CD14-positive monocyte (primary cell): ENCODE results near the gene NT5C3B. TPM values are rescaled to one million over a fixed set of nuclear protein-coding genes. Genes with fewer than 3 reads are reported as not detected.

ENCODE experiments used
- DNase-seq, 3 donors: peaks; one replicate each; pipeline ENCODE4 v3.0.0-alpha.2; 2011 to 2022
- H2AFZ ChIP-seq: 2 replicates; pipeline ENCODE4 v1.6.0; 2012; ENCODE audit warnings: mild to moderate bottlenecking, low read depth, low read length, inconsistent platforms; ENCODE audit not compliant: insufficient read depth, poor library complexity, severe bottlenecking
- H3K27ac ChIP-seq, 2 donors: 1 replicate in 1 of 2; 2 replicates in 1 of 2; pipeline ENCODE4 v1.5.1; 2012 to 2013; ENCODE audit warnings: low read length in 2 of 2, control low read depth in 1 of 2, inconsistent platforms in 1 of 2, low read depth in 1 of 2, mild to moderate bottlenecking in 1 of 2
- H3K27me3 ChIP-seq, 2 donors: one replicate each; pipeline versions ENCODE4 v1.6.0 to v1.6.1; 2011 to 2013; ENCODE audit warnings: low read length in 2 of 2; ENCODE audit not compliant: control insufficient read depth in 2 of 2, insufficient read depth in 2 of 2
- H3K36me3 ChIP-seq, 2 donors: replicated peaks in 1 of 2; 1 replicate in 1 of 2; 2 replicates in 1 of 2; pipeline versions ENCODE4 v1.5.1 to v1.6.1; 2012 to 2013; ENCODE audit warnings: low read length in 2 of 2, control low read depth in 1 of 2, inconsistent platforms in 1 of 2, mild to moderate bottlenecking in 1 of 2; ENCODE audit not compliant: insufficient read depth in 2 of 2, control insufficient read depth in 1 of 2
- H3K4me1 ChIP-seq, 2 donors: 1 replicate in 1 of 2; 2 replicates in 1 of 2; pipeline versions ENCODE4 v1.5.1 to v1.6.1; 2012 to 2013; ENCODE audit warnings: low read length in 2 of 2, control low read depth in 1 of 2, inconsistent platforms in 1 of 2, mild to moderate bottlenecking in 1 of 2, moderate library complexity in 1 of 2; ENCODE audit not compliant: insufficient read depth in 2 of 2, control insufficient read depth in 1 of 2
- H3K4me2 ChIP-seq: replicated peaks from 2 replicates; pipeline ENCODE3; 2012; ENCODE audit warnings: low read length, moderate library complexity, mild to moderate bottlenecking; ENCODE audit not compliant: poor library complexity, severe bottlenecking; ENCODE audit errors: extremely low read depth
- H3K4me3 ChIP-seq, 3 experiments: fragments of 200-600 bp in 1 of 3; sonication (generic) in 1 of 3; replicated peaks in 1 of 3; 1 replicate in 2 of 3; 2 replicates in 1 of 3; pipeline ENCODE4 v1.5.1; 2011 to 2013; ENCODE audit warnings: low read length in 3 of 3, mild to moderate bottlenecking in 3 of 3, control low read depth in 2 of 3, low read depth in 2 of 3, inconsistent platforms in 1 of 3, moderate library complexity in 1 of 3
- H3K79me2 ChIP-seq: 2 replicates; pipeline ENCODE4 v1.6.0; 2012; ENCODE audit warnings: mild to moderate bottlenecking, control low read depth, inconsistent platforms, low read length, moderate library complexity; ENCODE audit not compliant: insufficient read depth
- H3K9ac ChIP-seq: 2 replicates; pipeline ENCODE4 v1.6.0; 2017; ENCODE audit warnings: low read length, mild to moderate bottlenecking; ENCODE audit not compliant: insufficient read depth, poor library complexity, severe bottlenecking
- H3K9me3 ChIP-seq, 2 donors: replicated peaks in 1 of 2; 1 replicate in 1 of 2; 2 replicates in 1 of 2; pipeline versions ENCODE4 v1.5.1 to v1.6.1; 2012 to 2013; ENCODE audit warnings: low read length in 2 of 2, control low read depth in 1 of 2; ENCODE audit not compliant: control insufficient read depth in 1 of 2, insufficient read depth in 1 of 2
- H4K20me1 ChIP-seq: 2 replicates; pipeline ENCODE4 v1.6.0; 2012; ENCODE audit warnings: mild to moderate bottlenecking, low read length, control low read depth, moderate library complexity; ENCODE audit not compliant: insufficient read depth
- H3K27ac Mint-ChIP-seq, 7 donors: one replicate each; pipeline ENCODE4 v1.8.0; 2020; ENCODE audit warnings: mild to moderate bottlenecking in 7 of 7, mixed read lengths in 7 of 7, moderate library complexity in 6 of 7, inconsistent platforms in 2 of 7
- H3K27me3 Mint-ChIP-seq, 3 donors: one replicate each; pipeline ENCODE4 v1.8.0; 2021 to 2022; ENCODE audit warnings: low read depth in 3 of 3, mild to moderate bottlenecking in 3 of 3, mixed read lengths in 3 of 3, moderate library complexity in 3 of 3, inconsistent platforms in 1 of 3
- H3K36me3 Mint-ChIP-seq, 2 donors: one replicate each; pipeline ENCODE4 v1.8.0; 2020; ENCODE audit warnings: mixed read lengths in 2 of 2, inconsistent platforms in 1 of 2, mild to moderate bottlenecking in 1 of 2
- H3K4me1 Mint-ChIP-seq: one replicate; pipeline ENCODE4 v1.8.0; 2020; ENCODE audit warnings: mild to moderate bottlenecking, mixed read lengths
- H3K4me3 Mint-ChIP-seq, 2 donors: one replicate each; pipeline ENCODE4 v1.8.0; 2020; ENCODE audit warnings: mild to moderate bottlenecking in 2 of 2, mixed read lengths in 2 of 2, moderate library complexity in 1 of 2
- H3K9me3 Mint-ChIP-seq, 7 donors: one replicate each; pipeline ENCODE4 v1.8.0; 2020 to 2022; ENCODE audit warnings: mixed read lengths in 7 of 7, mild to moderate bottlenecking in 6 of 7, moderate library complexity in 6 of 7, inconsistent platforms in 2 of 7
- WGBS: methylation state at CpG from one replicate; pipeline ENCODE4 v1.1.5; 2013; ENCODE audit warnings: missing lambda C conversion rate; ENCODE audit not compliant: insufficient coverage; 5-methylcytosine and 5-hydroxymethylcytosine counted together
- intact Hi-C, 2 donors: fragments of 100-400 bp; cut with micrococcal nuclease; formaldehyde crosslinking; loops; one replicate each; pipeline versions ENCODE4 v1.15.0 to v1.15.1; 2023
- polyA plus RNA-seq, 3 donors: library from polyadenylated mRNA; depleted of rRNA in 1 of 3; unstranded in 2 of 3; stranded (reverse) in 1 of 3; fragments of 300-500 nt in 2 of 3; fragments of >200 nt in 1 of 3; fragmentation: Illumina TruSeq in 2 of 3; gene quantifications; 1 replicate in 2 of 3; 2 replicates in 1 of 3; pipeline ENCODE4 v1.2.3, GENCODE V29; 2012 to 2021
- TF ChIP-seq, protein P1 (sequence below): fragments of 200-600 bp; IDR thresholded peaks from one replicate; pipeline ENCODE4 v1.8.0; 2022; ENCODE audit warnings: antibody characterized with exemption, mild to moderate bottlenecking

The NT5C3B gene
- polyA plus RNA-seq, 3 donors = 11.5 to 14.2 (median 13.5) TPM

DNA sequence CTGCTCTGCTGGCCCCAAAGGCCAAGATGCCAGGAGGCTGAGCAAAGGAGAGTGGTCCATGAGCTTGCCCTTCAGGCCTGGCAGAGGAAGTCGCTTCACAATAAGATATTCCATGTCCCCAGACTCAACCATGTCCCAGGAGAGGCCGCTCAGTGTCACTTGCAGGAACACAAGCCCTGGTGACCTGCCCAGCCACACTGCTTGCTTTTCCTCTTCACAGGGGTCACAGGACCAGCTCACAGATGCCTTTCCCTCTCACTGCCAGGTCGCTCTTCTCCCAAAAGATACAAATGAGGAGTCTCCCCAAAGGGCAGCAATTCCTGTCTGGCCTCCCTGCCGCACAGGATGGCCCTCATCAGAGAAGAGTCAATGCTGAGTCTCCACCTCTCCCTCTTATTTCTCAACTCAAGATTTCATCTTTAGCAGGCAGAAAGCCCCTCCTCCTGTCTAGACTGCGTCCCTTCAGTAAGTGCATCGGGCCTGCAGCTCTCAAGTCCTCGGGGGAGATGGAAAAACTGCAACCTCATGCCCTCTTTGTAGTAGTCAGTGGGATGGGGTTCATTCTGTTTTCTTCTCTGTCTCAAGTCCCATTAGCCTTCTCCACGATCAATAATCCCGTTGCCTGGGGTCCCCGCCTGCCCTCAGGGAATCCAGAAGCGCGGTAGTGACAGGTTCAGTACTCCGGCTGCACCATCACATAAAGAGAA, 54.5 kb downstream of the NT5C3B start:
- H2AFZ ChIP-seq = no peak overlapping the region
- TF ChIP-seq, protein P1, sequence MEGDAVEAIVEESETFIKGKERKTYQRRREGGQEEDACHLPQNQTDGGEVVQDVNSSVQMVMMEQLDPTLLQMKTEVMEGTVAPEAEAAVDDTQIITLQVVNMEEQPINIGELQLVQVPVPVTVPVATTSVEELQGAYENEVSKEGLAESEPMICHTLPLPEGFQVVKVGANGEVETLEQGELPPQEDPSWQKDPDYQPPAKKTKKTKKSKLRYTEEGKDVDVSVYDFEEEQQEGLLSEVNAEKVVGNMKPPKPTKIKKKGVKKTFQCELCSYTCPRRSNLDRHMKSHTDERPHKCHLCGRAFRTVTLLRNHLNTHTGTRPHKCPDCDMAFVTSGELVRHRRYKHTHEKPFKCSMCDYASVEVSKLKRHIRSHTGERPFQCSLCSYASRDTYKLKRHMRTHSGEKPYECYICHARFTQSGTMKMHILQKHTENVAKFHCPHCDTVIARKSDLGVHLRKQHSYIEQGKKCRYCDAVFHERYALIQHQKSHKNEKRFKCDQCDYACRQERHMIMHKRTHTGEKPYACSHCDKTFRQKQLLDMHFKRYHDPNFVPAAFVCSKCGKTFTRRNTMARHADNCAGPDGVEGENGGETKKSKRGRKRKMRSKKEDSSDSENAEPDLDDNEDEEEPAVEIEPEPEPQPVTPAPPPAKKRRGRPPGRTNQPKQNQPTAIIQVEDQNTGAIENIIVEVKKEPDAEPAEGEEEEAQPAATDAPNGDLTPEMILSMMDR = no peak
- no peaks in the 10 kb centered on the region for H3K27me3 ChIP-seq
- no peak overlapping the region for H3K4me3 ChIP-seq
- H3K9me3 ChIP-seq = no peaks in the 10 kb centered on the region
- no peak overlapping the region for H3K27ac ChIP-seq
- no peak overlapping the region for H3K4me2 ChIP-seq
- Mint-ChIP-seq H3K27ac (peak overlapping the region in 2 of 7 donors; percentile 33 to 54), H3K4me3 (peak overlapping the region in 1 of 2 donors; percentile 56), H3K36me3 (peaks cover 2 to 4% of the 10 kb centered on the region in 2 donors), H3K9me3 (peaks cover 0 to 5% (median 0%) of the 10 kb centered on the region in 7 donors), H3K4me1 (peaks cover 63% of the 10 kb centered on the region), H3K27me3 (peaks cover 20 to 31% (median 24%) of the 10 kb centered on the region in 3 donors)
- H3K79me2 ChIP-seq = no peaks in the 10 kb centered on the region
- no peak for DNase-seq
- 91% methylated on average over 10 of the region's 13 CpGs for WGBS
- H3K9ac ChIP-seq = no peak overlapping the region
- peaks cover 52% of the 10 kb centered on the region for H4K20me1 ChIP-seq
- H3K4me1 ChIP-seq = peaks cover 73 to 75% of the 10 kb centered on the region in 2 donors
- H3K36me3 ChIP-seq = peaks cover 0 to 3% of the 10 kb centered on the region in 2 donors
- intact Hi-C loops = no loop called here

DNA sequence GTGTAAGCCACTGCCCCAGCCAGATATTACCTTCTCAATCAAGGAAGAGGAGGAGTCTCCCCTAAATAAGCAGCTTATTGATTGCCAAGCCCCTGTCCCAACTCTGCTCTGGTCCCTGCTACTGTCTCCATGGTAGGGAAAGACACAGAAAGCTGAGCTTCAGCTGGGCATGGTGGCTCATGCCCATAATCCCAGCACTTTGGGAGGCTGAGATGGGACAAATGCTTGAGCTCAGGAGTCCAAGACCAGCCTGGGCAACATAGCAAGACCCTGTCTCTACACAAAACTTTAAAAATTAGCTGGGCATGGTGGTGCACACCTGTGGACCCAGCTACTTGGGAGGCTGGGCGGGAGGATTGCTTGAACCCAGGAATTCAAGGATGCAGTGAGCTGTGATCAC, 56.1 kb downstream of the NT5C3B start:
- no peak overlapping the region for H3K4me3 ChIP-seq
- no peak for DNase-seq
- H3K27ac Mint-ChIP-seq = peak overlapping the region in 1 of 7 donors; percentile 95
- peaks cover 65% of the 10 kb centered on the region for H4K20me1 ChIP-seq
- H3K27me3 Mint-ChIP-seq = peaks cover 13 to 23% (median 22%) of the 10 kb centered on the region in 3 donors
- H3K4me1 ChIP-seq = peaks cover 59 to 62% of the 10 kb centered on the region in 2 donors
- H3K36me3 Mint-ChIP-seq = peaks cover 2 to 5% of the 10 kb centered on the region in 2 donors
- peak overlapping the region in 1 of 2 donors; percentile 61 for H3K27ac ChIP-seq
- H3K4me1 Mint-ChIP-seq = peaks cover 59% of the 10 kb centered on the region
- no peak overlapping the region for H3K4me3 Mint-ChIP-seq
- TF ChIP-seq, protein P1 = no peak
- no peak overlapping the region for H3K4me2 ChIP-seq
- intact Hi-C loops = no loop called here
- H3K36me3 ChIP-seq = peaks cover 0 to 10% of the 10 kb centered on the region in 2 donors
- H3K9ac ChIP-seq = no peak overlapping the region
- H3K79me2 ChIP-seq = no peaks in the 10 kb centered on the region
- peaks cover 0 to 3% (median 0%) of the 10 kb centered on the region in 7 donors for H3K9me3 Mint-ChIP-seq
- H3K9me3 ChIP-seq = no peaks in the 10 kb centered on the region
- H2AFZ ChIP-seq = no peak overlapping the region
- WGBS = 100% methylated on average over 1 of the region's 1 CpG
- no peaks in the 10 kb centered on the region for H3K27me3 ChIP-seq
